Ascending aorta (tissue), 2 donors: ENCODE results near the gene PCBP3. TPM values are rescaled to one million over a fixed set of nuclear protein-coding genes. Genes with fewer than 3 reads are reported as not detected.
A peak's percentile ranks its signal among the peaks of the same experiment; 100 is the strongest.
"Not testable (repeated sequence)": the region's sequence is repeated elsewhere in the genome, so short reads cannot be mapped to it uniquely, and the experiment has no call there.

Experiments
- DNase-seq, 2 donors: peaks; one replicate each; pipeline ENCODE4 v3.0.0-alpha.2; 2019; ENCODE audit warnings: low spot score in 2 of 2
- H3K27ac ChIP-seq, 2 donors: fragments of 200-600 bp; sonication (generic); one replicate each; pipeline ENCODE4 v1.5.1; 2016 to 2017; ENCODE audit warnings: mild to moderate bottlenecking in 1 of 2
- H3K27me3 ChIP-seq: fragments of 200-600 bp; sonication (generic); one replicate; pipeline ENCODE4 v1.5.1; 2017
- H3K36me3 ChIP-seq, 2 donors: fragments of 200-600 bp; sonication (generic); one replicate each; pipeline ENCODE4 v1.5.1; 2016
- H3K4me1 ChIP-seq, 2 donors: fragments of 200-600 bp; sonication (generic); one replicate each; pipeline ENCODE4 v1.5.1; 2016 to 2017; ENCODE audit warnings: mild to moderate bottlenecking in 1 of 2
- H3K4me3 ChIP-seq, 2 donors: fragments of 200-600 bp; sonication (generic); one replicate each; pipeline ENCODE4 v1.5.1; 2016 to 2017; ENCODE audit warnings: mild to moderate bottlenecking in 1 of 2
- H3K9me3 ChIP-seq, 2 donors: fragments of 200-600 bp; sonication (generic); one replicate each; pipeline ENCODE4 v1.5.1; 2016
- CTCF ChIP-seq, 3 experiments: fragments of 200-600 bp in 2 of 3; fragments of 450-650 bp in 1 of 3; sonication (generic) in 2 of 3; IDR thresholded peaks; one replicate each; pipeline ENCODE4 v1.5.1; 2016 to 2019; ENCODE audit warnings: antibody characterized with exemption in 3 of 3, mild to moderate bottlenecking in 1 of 3, moderate library complexity in 1 of 3
- intact Hi-C: fragments of 100-400 bp; cut with DNase I; formaldehyde crosslinking; loops from one replicate; pipeline ENCODE4 v1.15.1; 2023
- total RNA-seq: library from RNA; depleted of rRNA; stranded (reverse); fragments of >200 nt; gene quantifications from one replicate; pipeline ENCODE4 v1.1.0, GENCODE V29; 2016

Gene PCBP3
- total RNA-seq, 1 donor from 2014 or later, result not detected

DNA sequence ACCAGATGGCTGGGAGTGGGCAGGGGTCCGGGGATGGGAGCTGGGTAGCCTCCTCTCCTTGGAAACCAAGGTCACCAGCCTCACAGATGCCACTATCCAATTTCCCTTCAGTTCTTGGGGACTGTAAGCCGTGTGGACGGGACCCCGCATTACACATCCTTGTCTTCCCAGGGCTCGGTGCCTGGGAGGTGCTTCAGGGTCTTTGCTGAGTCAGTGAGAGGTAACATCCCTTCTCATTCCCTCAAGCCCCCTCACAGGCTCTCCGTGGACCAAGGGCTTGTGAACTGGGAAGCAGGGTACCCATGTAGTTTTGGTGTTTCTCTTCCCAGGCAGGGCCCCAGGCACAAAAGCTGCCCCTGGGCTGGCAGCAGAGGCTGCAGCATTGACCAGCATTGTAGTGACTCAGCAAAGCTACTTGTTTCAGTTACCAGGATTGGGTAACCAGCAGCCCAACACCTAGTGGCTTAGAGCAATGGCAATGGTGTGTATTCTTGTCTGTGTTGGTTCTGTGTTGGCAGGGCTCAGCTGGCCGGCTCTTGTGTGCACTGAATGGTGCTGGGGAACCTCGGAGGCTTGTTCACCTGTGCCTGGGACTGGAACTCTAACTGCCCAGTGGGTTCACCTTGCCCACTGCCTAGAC lies 24.6 kb upstream of the PCBP3 start:
- H3K4me1 ChIP-seq, result no peaks in the 10 kb centered on the region
- intact Hi-C loops, result no loop called here
- no peak overlapping the region for H3K4me3 ChIP-seq
- H3K27ac ChIP-seq, result no peak overlapping the region
- no peaks in the 10 kb centered on the region for H3K27me3 ChIP-seq
- no peak for DNase-seq
- H3K9me3 ChIP-seq, result no peaks in the 10 kb centered on the region
- no peak for TF ChIP-seq CTCF (IDR thresholded peaks at IDR 0.05)
- H3K36me3 ChIP-seq, result no peaks in the 10 kb centered on the region

DNA sequence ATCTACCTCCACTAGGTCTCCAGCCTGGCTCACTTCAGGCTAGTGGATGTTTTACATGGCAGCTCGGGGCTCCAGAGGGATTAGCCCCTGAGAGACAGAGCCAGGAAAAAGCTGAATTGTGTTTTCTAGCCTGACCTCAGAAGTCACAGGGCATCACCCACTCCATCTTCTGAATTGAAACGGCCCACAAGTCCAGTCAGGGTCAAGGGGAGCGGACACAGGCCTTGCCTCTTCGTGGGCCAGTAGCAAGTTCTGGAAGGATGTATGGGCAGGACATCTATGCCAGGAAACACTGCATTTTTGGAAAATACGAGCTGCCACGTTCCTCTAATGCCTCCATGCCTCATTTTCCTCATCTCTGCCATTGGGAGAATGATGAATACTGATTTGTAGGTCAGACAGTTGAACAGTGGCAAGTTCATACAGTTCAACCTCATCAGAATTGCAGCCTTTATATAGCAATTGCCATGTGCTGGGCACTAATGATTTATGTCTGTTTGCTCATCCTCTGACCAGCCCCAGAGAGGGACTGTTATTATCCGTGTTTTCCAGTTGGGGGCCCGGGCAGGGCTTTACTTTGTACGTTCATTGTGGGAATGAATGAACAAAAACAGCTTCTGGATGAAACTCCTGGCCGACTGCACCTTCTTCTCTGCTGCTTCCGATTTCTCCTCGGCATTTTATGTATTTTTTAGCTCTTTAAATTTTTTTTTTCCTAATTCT lies 23.2 kb upstream of the PCBP3 start:
- H3K27ac ChIP-seq, result no peak overlapping the region
- TF ChIP-seq CTCF (IDR thresholded peaks at IDR 0.05), result no peak
- H3K36me3 ChIP-seq, result no peaks in the 10 kb centered on the region
- peak in 1 of 2 donors; percentile 40 for DNase-seq
- intact Hi-C loops, result no loop called here
- H3K4me1 ChIP-seq, result no peaks in the 10 kb centered on the region
- no peaks in the 10 kb centered on the region for H3K27me3 ChIP-seq
- no peaks in the 10 kb centered on the region for H3K9me3 ChIP-seq
- H3K4me3 ChIP-seq, result no peak overlapping the region

GRCh38 chr21:45621435-45622331 lies 21.8 kb upstream of the PCBP3 start:
- H3K27me3 ChIP-seq, H3K27ac ChIP-seq, intact Hi-C loops, H3K4me1 ChIP-seq, H3K9me3 ChIP-seq, H3K36me3 ChIP-seq, H3K4me3 ChIP-seq: not testable (repeated sequence)
- peak in 1 of 2 donors; percentile 21 for DNase-seq

GRCh38 chr21:45622416-45623097 lies 21.0 kb upstream of the PCBP3 start:
- no peak for TF ChIP-seq CTCF (IDR thresholded peaks at IDR 0.05)
- no peaks in the 10 kb centered on the region for H3K27me3 ChIP-seq

DNA sequence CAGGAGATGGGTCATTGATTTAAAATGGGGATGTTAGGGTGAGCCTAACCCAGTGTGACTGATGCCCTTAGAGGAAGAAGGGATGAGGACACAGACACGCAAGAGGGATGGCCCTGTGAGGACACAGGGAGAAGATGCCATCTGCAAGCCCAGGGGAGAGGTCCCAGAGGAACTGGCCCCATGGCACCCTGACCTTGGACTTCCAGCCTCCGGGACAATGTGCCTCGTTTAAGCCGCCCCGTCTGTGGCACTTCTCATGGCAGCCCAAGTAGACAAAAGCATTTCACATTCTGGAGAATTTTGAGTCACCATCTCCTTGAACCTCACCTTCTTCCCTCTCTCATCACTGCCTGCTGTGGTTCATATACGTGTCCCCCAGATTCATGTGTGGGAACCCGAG lies 20.1 kb upstream of the PCBP3 start:
- H3K27ac ChIP-seq, result no peak overlapping the region
- TF ChIP-seq CTCF (IDR thresholded peaks at IDR 0.05), result no peak
- DNase-seq, result no peak
- no peaks in the 10 kb centered on the region for H3K4me1 ChIP-seq
- H3K27me3 ChIP-seq, result no peaks in the 10 kb centered on the region
- H3K36me3 ChIP-seq, result no peaks in the 10 kb centered on the region
- no peak overlapping the region for H3K4me3 ChIP-seq
- no peaks in the 10 kb centered on the region for H3K9me3 ChIP-seq
- intact Hi-C loops, result no loop called here

More at GRCh38 chr21:45622416-45623097, 21.0 kb upstream of the PCBP3 start:
- H3K36me3 ChIP-seq, result no peaks in the 10 kb centered on the region
- no peak overlapping the region for H3K27ac ChIP-seq
- DNase-seq, result peak in 1 of 2 donors; percentile 39
- no peak overlapping the region for H3K4me3 ChIP-seq
- no peaks in the 10 kb centered on the region for H3K9me3 ChIP-seq
- H3K4me1 ChIP-seq, result no peaks in the 10 kb centered on the region
- intact Hi-C loops, result no loop called here

DNA sequence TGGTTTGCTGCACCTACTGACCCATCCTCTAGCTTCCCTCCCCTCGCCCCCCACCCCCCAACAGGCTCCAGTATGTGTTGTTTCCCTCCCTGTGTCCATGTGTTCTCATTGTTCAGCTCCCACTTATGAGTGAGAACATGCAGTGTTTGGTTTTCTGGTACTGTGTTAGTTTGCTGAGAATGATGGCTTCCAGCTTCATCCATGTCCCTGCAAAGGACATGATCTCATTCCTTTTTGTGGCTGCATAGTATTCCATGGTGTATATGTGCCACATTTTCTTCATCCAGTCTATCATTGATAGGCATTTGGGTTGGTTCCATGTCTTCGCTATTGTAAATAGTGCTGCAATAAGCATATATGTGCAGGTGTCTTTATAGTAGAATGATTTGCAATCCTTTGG lies 17.4 kb upstream of the PCBP3 start:
- intact Hi-C loops, H3K27ac ChIP-seq, H3K9me3 ChIP-seq, H3K4me1 ChIP-seq, H3K27me3 ChIP-seq, DNase-seq, H3K36me3 ChIP-seq, H3K4me3 ChIP-seq: not testable (repeated sequence)
